GM10266 (cell line): ENCODE data around the gene SPTAN1.

ENCODE experiments used
- DNase-seq: peaks from one replicate; pipeline ENCODE4 v3.0.0; 2012; ENCODE audit errors: extremely low spot score
- CTCF ChIP-seq: IDR thresholded peaks from 2 replicates; pipeline ENCODE4 v1.5.1; 2012; ENCODE audit warnings: mild to moderate bottlenecking, low read depth; ENCODE audit not compliant: control insufficient read depth, insufficient read depth; ENCODE audit errors: missing control alignments

SPTAN1 gene

DNA sequence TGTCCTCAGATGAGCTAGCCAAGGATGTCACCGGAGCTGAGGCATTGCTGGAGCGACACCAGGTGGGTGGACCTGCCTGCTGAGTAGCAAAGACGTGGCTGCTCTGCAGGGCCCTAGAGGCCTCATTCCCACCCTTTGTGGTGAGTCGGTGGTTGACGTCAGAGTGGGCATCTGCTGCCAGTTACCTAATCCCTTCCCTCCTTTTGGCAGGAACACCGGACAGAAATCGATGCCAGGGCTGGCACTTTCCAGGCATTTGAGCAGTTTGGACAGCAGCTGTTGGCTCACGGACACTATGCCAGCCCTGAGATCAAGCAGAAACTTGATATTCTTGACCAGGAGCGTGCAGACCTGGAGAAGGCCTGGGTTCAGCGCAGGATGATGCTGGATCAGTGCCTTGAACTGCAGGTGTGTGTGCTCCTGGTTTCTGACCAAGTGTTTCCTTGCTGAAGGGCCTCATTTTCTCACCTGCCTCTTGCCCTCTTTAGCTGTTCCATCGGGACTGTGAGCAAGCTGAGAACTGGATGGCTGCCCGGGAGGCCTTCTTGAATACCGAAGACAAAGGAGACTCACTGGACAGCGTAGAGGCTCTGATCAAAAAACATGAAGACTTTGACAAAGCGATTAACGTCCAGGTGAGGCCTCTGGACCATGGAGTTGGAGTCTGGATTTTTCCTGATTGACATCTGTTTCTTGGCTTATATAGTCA lies 55.4 kb downstream of the SPTAN1 start:
- DNase-seq: no peak

DNA sequence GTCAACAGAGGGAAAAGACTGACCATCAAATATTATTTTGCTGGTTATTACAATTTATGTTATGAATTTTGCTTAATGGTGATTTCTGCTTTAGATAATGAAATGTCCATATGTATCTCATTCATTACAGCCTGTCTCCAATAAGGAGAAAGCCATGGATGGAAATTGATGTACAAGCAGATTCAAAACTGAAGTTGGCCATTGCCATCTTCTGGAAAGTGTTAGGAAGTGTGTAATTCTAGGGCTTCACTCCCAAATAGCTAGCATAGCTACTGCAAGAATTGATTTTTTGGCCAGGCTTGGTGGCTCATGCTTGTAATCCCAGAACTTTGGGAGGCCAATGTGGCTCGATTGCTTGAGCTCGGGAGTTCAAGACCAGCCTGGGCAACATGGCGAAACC lies 58.5 kb downstream of the SPTAN1 start:
- TF ChIP-seq CTCF: no peak
- no peak for DNase-seq

More for the DNA sequence above, 55.4 kb downstream of the SPTAN1 start:
- TF ChIP-seq CTCF: no peak

DNA sequence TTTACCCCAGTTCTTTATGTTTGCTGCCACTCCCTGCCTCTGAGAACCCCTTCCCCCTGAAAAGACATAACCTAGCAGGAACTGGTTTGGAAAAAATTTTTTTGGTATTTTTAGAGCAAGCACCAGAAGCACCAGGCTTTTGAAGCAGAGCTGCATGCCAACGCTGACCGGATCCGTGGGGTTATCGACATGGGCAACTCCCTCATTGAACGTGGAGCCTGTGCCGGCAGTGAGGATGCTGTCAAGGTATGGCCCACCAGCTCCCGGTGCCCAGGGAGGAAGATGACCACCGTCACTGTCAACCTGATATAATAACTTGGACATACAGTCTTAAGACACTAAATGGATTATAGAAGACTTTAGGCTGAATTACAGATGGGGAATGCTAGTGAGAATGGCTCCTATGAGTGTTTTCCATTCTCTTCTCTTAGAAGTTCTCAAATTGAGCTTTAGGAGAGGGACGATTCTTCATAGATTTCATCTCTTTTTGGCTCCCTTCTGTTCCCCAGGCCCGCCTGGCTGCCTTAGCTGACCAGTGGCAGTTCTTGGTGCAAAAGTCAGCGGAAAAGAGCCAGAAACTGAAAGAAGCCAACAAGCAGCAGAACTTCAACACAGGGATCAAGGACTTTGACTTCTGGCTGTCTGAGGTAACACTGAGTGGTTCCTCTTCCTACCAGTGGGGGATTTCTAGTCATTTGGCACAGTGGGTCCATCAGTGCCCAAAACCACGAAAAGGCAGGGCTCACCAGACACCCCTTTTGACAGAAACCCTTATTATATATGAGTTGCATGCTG lies 59.4 kb downstream of the SPTAN1 start:
- DNase-seq: no peak
- TF ChIP-seq CTCF: no peak

DNA sequence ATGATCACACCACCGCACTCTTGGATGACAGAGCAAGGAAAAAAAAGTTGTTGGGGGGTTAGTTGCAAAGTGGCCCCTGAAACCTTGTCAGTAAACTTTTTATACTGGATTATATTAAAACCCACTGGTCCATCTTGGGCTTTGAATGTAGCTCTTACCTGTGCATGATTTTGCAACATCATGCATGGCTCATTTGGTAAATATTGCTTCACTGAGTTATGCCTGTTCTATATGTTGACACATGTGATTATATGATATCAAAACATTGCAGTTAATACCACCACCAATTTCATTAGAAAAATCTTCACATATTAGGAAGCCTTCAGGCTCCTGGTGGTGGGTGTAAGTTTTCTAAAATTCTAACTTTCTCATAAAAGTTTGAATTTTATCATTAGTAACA lies 62.3 kb downstream of the SPTAN1 start:
- TF ChIP-seq CTCF: no peak

GRCh38 chr9:128615571-128615970 lies 63.2 kb downstream of the SPTAN1 start:
- no peak for DNase-seq
- no peak for TF ChIP-seq CTCF

More for the DNA sequence above, 62.3 kb downstream of the SPTAN1 start:
- no peak for DNase-seq

DNA sequence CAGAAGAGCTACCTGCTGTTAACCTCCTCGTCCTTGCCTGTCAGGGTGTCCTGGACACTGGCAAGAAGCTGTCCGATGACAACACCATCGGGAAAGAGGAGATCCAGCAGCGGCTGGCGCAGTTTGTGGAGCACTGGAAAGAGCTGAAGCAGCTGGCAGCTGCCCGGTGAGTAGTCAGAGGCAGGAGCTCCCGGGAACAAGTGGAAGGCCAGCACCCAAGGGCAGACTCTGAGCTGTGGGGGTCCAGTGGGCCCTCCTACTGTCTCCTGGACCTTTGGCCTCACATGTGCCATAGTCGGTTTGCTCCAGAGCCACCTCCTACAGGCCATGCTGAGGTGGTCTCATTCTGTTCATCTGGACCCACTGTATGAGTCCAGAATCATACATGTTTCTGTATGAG lies 65.6 kb downstream of the SPTAN1 start:
- DNase-seq: no peak
- TF ChIP-seq CTCF: no peak

- DNase-seq: no peak
- TF ChIP-seq CTCF: no peak
Measured at GRCh38 chr9:128619127-128619526, 66.7 kb downstream of the SPTAN1 start.
